NCI-H146 (cell line): Measurements from ENCODE around the gene ZBTB32.

Experiments
- DNase-seq: peaks from one replicate; lab custom pipeline; 2025; lab: John Stamatoyannopoulos, UW

The ZBTB32 gene

GRCh38 chr19:35753634-35754369 is 49.4 kb downstream of the ZBTB32 start:
- no peak for DNase-seq

DNA sequence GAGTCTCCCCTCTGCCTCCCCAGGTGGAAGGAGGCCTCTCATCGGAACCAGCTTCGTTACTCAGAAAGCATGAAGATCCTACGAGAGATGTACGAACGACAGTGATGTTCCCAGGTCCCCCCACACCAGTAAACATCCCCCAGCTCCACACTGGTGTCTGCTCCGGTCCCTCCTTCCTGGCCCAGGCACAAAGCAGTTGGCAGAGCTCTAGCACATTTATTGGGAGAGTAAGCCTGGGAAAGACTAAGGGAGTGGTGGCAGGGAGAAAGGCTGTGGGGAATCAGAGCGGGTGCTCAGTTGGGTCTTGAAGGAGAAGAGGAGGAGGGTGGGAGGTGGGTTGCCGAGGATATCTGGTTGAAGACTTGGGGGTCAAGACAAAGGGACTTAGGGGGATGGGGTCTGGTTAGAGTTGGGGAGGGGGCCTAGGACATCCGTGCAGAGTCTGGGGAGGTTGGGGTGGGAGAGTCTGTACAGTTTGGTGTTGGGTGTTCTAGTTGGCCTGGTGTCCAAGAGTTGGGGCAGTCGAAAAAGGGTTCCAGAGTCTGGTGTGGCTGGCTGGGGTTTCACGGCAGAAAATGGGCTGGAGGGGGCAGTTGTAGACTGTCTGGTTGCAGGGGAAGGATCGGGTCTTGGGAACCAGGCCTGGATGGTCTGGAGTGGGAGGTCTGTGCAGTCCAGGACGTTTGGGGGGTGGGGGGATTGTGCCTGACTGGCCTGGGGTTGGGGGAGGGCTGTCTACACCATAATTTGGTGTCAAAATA is 50.2 kb downstream of the ZBTB32 start:
- DNase-seq = no peak

GRCh38 chr19:35755131-35755549 is 50.8 kb downstream of the ZBTB32 start:
- DNase-seq = no peak

DNA sequence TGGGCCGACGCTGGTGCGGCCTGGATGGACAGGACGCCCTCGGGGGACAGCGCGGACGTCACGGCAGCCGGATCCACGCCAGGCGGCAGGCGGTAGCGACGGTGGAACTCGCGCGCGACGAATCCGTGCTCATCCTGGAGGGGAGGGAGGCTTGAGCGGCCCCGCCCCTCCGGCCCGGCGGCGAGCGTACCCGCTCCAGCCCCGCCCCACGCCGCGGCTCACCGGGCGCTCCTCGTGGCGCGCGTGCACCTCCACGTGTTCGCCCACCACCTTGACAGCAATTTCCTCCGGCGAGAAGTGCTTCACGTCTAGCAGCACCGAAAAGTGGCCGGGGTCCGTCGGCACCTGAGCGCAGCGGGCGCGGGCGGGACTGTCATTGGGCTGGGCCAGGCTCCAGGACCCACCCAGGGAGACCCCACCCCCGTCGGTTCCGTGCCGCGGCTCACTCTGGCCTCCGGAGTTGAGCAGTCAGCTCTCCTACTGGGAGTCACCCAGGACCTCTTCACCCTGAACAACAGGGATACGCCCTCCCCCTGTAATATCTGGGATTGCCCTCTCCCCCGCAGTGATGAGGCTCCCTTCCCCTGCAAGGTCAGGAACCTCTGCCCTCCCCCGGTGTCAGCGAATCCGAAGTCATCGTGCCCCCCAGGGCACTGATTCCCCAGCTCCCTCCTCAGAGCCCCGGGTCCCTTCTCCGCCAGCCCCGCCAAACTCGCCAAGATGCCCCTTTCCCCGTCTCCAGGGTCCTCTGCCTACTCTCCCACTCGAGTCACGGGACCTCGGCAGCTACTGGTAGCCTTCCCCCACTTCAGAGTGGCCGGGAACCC is 51.4 kb downstream of the ZBTB32 start:
- peak; percentile 28 for DNase-seq

- DNase-seq = no peak
These were observed 52.2 kb downstream of the ZBTB32 start, which contains the start of gene HSPB6 for GRCh38 chr19:35756377-35757230. Gene HSPB6 (minus strand): TSS chr19:35757029. CDS start chr19:35757008, 21 bp downstream.

DNA sequence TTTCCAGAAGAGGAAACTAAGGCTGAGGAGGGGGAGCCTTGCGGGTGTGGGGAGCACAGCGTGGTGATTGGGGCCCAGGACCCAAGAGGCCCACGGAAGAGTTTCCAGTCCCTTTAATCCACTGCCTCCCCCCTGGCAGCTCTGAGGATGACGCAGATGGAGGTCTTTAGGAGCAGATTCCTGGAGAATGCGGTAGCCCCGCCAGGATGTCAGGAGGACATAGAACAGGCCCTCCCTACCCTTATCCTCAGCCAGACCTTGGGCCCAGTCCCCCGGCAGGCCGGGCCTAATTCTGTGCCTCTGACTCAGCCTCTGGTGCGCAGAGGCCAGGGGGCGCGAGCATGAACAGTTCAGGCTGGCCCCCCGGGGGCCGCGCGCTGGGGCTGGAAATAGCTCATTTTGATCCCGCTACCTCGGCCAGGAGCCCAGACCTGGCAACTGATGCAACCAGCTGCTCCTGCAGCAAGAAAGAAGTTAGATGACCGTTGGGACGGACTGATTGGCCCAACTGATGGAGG is 52.9 kb downstream of the ZBTB32 start:
- peak; percentile 78 for DNase-seq

- DNase-seq = peak; percentile 100
These were observed 53.6 kb downstream of the ZBTB32 start, which contains the start of gene PROSER3 for GRCh38 chr19:35757749-35758608. Gene PROSER3 (plus strand): TSS chr19:35758176. CDS start chr19:35758216, 40 bp downstream.

- no peak for DNase-seq
These were observed 55.3 kb downstream of the ZBTB32 start for GRCh38 chr19:35759697-35760096.

DNA sequence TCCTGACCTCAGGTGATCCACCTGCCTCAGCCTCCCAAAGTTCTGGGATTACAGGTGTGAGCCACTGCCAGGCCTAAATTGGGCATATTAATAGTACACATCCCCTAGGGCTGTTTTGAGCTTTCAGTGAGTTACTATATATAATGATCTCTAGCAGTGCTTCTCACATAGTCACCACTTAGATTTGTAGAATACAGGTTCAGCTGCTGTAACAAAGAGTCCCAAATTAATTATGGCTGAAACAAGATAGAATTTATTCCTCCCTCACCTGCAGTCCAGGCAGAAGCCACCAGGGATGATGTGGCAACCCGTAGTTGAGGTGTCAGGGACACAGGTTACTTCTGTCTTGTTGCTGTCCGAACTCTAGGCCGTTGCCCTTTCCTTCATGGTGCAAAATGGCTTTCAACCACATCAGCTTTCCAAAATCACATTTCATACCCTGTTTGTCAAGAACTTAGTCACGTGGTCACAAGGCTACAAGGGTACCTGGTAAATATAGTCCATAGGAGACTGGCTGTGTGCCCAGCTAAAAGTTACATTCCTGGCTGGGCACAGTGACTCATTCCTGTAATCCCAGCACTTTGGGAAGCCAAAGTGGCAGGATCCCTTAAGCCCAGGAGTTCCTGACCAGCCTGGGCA is 56.5 kb downstream of the ZBTB32 start:
- no peak for DNase-seq

DNA sequence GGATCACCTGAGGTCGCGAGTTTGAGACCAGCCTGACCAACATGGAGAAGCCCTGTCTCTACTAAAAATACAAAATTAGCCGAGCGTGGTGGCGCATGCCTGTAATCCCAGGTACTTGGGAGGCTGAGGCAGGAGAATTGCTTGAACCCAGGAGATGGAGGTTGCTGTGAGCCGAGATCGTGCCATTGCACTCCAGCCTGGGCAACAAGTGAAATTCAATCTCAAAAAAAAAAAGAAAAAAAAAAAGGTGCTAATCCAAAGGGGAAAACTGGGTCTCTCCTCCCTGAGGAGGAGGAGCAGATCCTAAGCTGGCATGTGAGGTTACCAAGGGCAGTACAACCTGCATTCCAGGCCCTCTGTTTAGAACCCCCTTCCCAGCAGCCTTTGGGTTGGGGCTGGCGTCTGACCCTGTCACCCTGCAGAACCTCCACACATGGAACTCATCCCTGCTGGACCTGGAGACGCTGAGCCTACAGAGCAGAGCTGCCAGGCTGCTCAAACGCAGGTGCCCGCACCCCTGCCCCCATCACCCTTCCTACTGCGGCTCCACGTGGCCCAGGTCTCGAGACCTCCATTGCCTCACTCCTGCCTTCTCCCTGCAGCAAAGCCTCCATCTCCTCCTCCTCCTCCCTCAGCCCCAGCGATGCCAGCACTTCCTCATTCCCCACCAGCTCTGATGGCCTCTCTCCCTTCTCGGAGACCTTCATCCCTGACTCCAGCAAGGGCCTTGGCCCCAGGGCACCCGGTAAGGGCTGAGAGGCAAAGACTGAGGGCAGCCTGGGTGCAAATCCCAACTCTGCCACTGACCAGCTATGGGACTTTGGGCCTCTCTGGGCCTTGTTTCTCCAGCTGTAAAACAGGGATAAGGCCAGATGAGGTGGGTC is 60.3 kb downstream of the ZBTB32 start:
- DNase-seq = no peak
